K562 (cell line): ENCODE results near the gene AP3M1. TPM values are rescaled to one million over a fixed set of nuclear protein-coding genes. Genes with fewer than 3 reads are reported as not detected.

ENCODE experiments used
- ATAC-seq: fragments of 200-7000 bp; cut with Tn5 transposase; 3 replicates; pipeline ENCODE4 v1.9.1; 2020; ENCODE audit warnings: moderate library complexity
- BruUV-seq: library from RNA; stranded (reverse); fragments of 400-500 nt; replicated peaks from 2 replicates; lab custom pipeline; 2021; lab: Mats Ljungman, UMichigan
- CTCF ChIA-PET: fragments of 300-600 bp; formaldehyde crosslinking; extraction: SDS; loops from one replicate; lab custom pipeline; 2021; ENCODE audit warnings: low intra/inter-chr PET ratio; lab: Yijun Ruan, JAX
- POLR2A ChIA-PET: fragments of 300-600, 350-650 bp; sonication (Branson Sonifier 250); formaldehyde crosslinking; extraction: SDS; loops from one replicate; lab custom pipeline; 2021; ENCODE audit warnings: antibody characterized with exemption, inconsistent platforms; lab: Yijun Ruan, JAX
- DNase-seq, 4 experiments: peaks; one replicate each; pipeline versions ENCODE4 v3.0.0 to v3.0.0-alpha.2; 2011 to 2018; ENCODE audit warnings: low spot score in 3 of 4, mixed read lengths in 3 of 4; ENCODE audit errors: extremely low read depth in 1 of 4
- FAIRE-seq: peaks from 2 replicates; lab custom pipeline; 2011; peaks lifted over from hg19 to GRCh38; lab: Jason Lieb, UNC
- H2AFZ ChIP-seq: 2 replicates; pipeline ENCODE4 v1.6.0; 2011; ENCODE audit warnings: low read depth, low read length, control low read depth, inconsistent platforms
- H3K27ac ChIP-seq: fragments of 200-600 bp; 3 replicates; pipeline ENCODE4 v1.8.0; 2011; ENCODE audit warnings: low read depth, mild to moderate bottlenecking, control low read depth, inconsistent platforms, low read length, moderate library complexity, mixed read lengths; ENCODE audit errors: extremely low read depth
- H3K27me3 ChIP-seq, 2 experiments: fragments of 300-600 bp in 1 of 2; 2 replicates in 1 of 2; 3 replicates in 1 of 2; pipeline versions ENCODE4 v1.6.0 to v1.8.0; 2011; ENCODE audit warnings: inconsistent platforms in 2 of 2, low read length in 2 of 2, mild to moderate bottlenecking in 1 of 2, mixed read lengths in 1 of 2, moderate library complexity in 1 of 2; ENCODE audit not compliant: control insufficient read depth in 2 of 2, insufficient read depth in 2 of 2
- H3K36me3 ChIP-seq: fragments of 300-600 bp; 3 replicates; pipeline ENCODE4 v1.8.0; 2011; ENCODE audit warnings: mild to moderate bottlenecking, low read length, inconsistent platforms; ENCODE audit not compliant: control insufficient read depth, insufficient read depth
- H3K4me1 ChIP-seq, 2 experiments: fragments of 200-600 bp in 1 of 2; replicated peaks in 1 of 2; 2 replicates in 1 of 2; 3 replicates in 1 of 2; pipeline versions ENCODE4 v1.5.1 to v1.8.0; 2011; ENCODE audit warnings: inconsistent platforms in 2 of 2, low read length in 2 of 2, mild to moderate bottlenecking in 1 of 2, mixed read lengths in 1 of 2, moderate library complexity in 1 of 2; ENCODE audit not compliant: control insufficient read depth in 2 of 2, insufficient read depth in 2 of 2
- H3K4me2 ChIP-seq: 2 replicates; pipeline ENCODE4 v1.6.1; 2011; ENCODE audit warnings: low read length, control low read depth, inconsistent platforms, mixed read lengths; ENCODE audit not compliant: insufficient read depth
- H3K4me3 ChIP-seq: fragments of 200-600 bp; sonication (generic), shearing (Covaris generic); 2 replicates; pipeline ENCODE4 v1.5.1; 2016; ENCODE audit warnings: control low read depth, inconsistent platforms
- H3K79me2 ChIP-seq: fragments of 200-600 bp; 3 replicates; pipeline ENCODE4 v1.8.0; 2011; ENCODE audit warnings: low read length, inconsistent platforms; ENCODE audit not compliant: control insufficient read depth, insufficient read depth
- H3K9ac ChIP-seq, 2 experiments: 2 replicates each; pipeline versions ENCODE4 v1.6.0 to v1.6.1; 2011; ENCODE audit warnings: low read depth in 2 of 2, low read length in 2 of 2, control low read depth in 1 of 2, inconsistent platforms in 1 of 2, mild to moderate bottlenecking in 1 of 2, mixed read lengths in 1 of 2; ENCODE audit not compliant: insufficient read depth in 1 of 2
- H3K9me1 ChIP-seq: one replicate; pipeline ENCODE4 v1.6.0; 2011; ENCODE audit warnings: inconsistent platforms, mild to moderate bottlenecking, low read length, moderate library complexity; ENCODE audit not compliant: control insufficient read depth, insufficient read depth
- H3K9me3 ChIP-seq: replicated peaks from 2 replicates; pipeline ENCODE4 v1.5.1; 2011; ENCODE audit warnings: low read depth, low read length, inconsistent platforms; ENCODE audit not compliant: control insufficient read depth, insufficient read depth
- H4K20me1 ChIP-seq: replicated peaks from 2 replicates; pipeline ENCODE4 v1.6.1; 2011; ENCODE audit warnings: low read length, inconsistent platforms, mixed read lengths; ENCODE audit not compliant: control insufficient read depth, insufficient read depth
- EWSR1 ChIP-seq: fragments of 450-650 bp; IDR thresholded peaks from 2 replicates; pipeline ENCODE4 v1.6.1; 2018; ENCODE audit warnings: borderline replicate concordance, mild to moderate bottlenecking, low read depth, moderate library complexity; ENCODE audit not compliant: partially characterized antibody
- FOXP1 ChIP-seq: sonication (generic); formaldehyde crosslinking; IDR thresholded peaks from 2 replicates; pipeline ENCODE4 v1.8.0; 2022; ENCODE audit warnings: mild to moderate bottlenecking, missing genetic modification reagents
- HLTF ChIP-seq: fragments of 450-650 bp; IDR thresholded peaks from 2 replicates; pipeline ENCODE4 v1.6.1; 2016
- KAT2B ChIP-seq: IDR thresholded peaks from one replicate; pipeline ENCODE4 v1.6.1; 2012; ENCODE audit warnings: low read depth, mild to moderate bottlenecking, control low read depth, inconsistent platforms, low read length, moderate library complexity
- RBM25 ChIP-seq: fragments of 200-400 bp; formaldehyde crosslinking; IDR thresholded peaks from 2 replicates; pipeline ENCODE4 v1.6.1; 2018; ENCODE audit warnings: low read length, low read depth, moderate library complexity; ENCODE audit not compliant: severe bottlenecking
- ZNF165 ChIP-seq: fragments of 250-450 bp; sonication (Bioruptor Pico); IDR thresholded peaks from 2 replicates; pipeline ENCODE4 v1.4.0; 2020; ENCODE audit warnings: borderline replicate concordance
- WGBS: fragments of 100-300 bp; shearing (Covaris generic); methylation state at CpG from one replicate; pipeline ENCODE4 v1.1.6; 2016; ENCODE audit warnings: low coverage, mixed read lengths; ENCODE audit not compliant: insufficient coverage; ENCODE audit errors: missing lambda C conversion rate; 5-methylcytosine and 5-hydroxymethylcytosine counted together
- in situ Hi-C: fragments of 300-500 bp; cut with MboI; formaldehyde crosslinking; loops from 4 replicates; pipeline ENCODE4 v1.15.0; 2018; ENCODE audit warnings: inconsistent platforms, mixed read lengths
- intact Hi-C: fragments of 100-400 bp; cut with micrococcal nuclease; formaldehyde crosslinking; loops from 2 replicates; pipeline ENCODE4 v1.14.2; 2022
- polyA plus RNA-seq, 8 experiments: library from polyadenylated mRNA; depleted of rRNA in 4 of 8; stranded (reverse) in 5 of 8; unstranded in 3 of 8; fragments of >200 nt; fragmentation: Nextera tagmentation in 2 of 8; fragmentation: Illumina TruSeq in 1 of 8; extraction: Ambion mirVana in 2 of 8; extraction: Trizol in 1 of 8; gene quantifications; 2 replicates each; pipeline versions ENCODE4 v1.2.1 to v1.2.3, GENCODE V29; 2011 to 2014; ENCODE audit warnings: inconsistent platforms in 1 of 8, missing spikeins in 1 of 8
- total RNA-seq, 7 experiments: library from RNA; depleted of rRNA in 6 of 7; stranded (reverse); fragments of >200 nt in 6 of 7; fragmentation: Illumina TruSeq in 2 of 7; extraction: Trizol in 2 of 7; gene quantifications; 2 replicates each; pipeline versions ENCODE4 v1.2.1 to v1.2.3, GENCODE V29; 2011 to 2021; ENCODE audit warnings: low replicate concordance in 1 of 7
- TF ChIP-seq, protein P1 (sequence below): fragments of 450-650 bp; IDR thresholded peaks from 2 replicates; pipeline ENCODE4 v1.6.1; 2016; ENCODE audit warnings: missing biosample characterization, missing genetic modification characterization

AP3M1 gene
- total and polyA plus RNA-seq, 9 of the 15 experiments (the other 6 are each of a cell fraction or from before 2014, with no cell fraction given) = 44.3 to 135 (median 67.6) TPM

DNA sequence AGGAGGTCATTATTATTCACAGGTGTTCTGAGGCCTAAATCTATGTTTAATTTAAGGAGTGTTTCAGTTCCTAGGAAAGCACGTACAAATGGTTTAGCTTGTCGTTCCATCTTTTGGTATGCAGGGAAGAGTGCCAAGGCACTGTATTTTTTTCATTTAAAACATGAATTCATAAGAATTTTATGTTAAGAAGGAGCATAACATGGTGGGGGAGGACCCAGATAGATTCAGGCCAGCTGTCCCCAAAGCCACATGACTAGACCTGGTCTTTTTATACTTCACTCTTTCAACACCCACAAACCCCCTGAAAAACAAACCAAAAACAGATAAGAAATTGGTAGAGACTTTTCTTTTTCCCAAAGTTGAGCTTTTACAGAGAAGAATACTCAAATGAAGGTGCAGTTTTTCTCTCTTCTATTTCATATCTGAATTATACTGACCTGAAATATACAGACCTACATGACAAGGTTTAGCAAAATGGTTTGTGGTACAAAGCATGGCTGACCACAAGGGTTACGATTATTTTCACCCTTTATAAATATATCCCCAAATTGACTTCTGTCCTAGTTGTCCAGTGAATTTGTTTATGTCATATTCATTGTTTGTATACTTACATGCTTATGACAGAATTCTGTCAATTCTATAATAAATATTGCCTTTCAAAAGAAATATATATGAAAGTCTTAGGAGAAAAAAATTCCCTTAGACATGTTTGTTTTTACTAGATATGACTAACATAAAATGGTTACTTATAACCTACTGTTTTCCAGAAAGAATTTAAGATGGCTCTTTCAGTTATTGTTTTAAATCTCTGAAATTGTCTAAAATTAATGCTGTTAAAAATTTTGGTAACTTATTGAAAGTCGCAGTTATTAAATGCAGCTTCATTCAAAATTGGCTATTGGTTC, 71.3 kb downstream of the AP3M1 start (continued):
- no peak for TF ChIP-seq ZNF165 (CRISPR knock-in tag)
- no peak for TF ChIP-seq FOXP1 (CRISPR knock-in tag)

DNA sequence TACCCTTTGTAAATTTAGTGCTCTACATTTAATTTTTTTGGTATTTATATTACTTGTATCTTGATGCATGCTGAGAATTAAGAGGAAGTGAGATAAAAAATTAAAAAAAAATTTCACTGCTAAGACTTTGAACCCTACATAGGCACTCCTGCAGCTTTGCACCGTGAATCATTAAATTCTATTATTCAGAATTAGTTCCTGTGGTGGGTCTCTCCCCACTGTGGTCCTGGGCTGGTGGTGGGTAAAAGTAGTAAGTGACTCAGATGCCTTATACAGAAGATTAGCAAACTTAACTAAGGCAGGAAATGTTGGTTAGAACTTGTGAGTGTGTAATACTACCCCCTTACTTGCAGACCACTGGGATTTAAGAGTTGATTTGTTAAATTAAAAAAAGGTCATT, 72.6 kb downstream of the AP3M1 start:
- BruUV-seq = no TSS peak
- Histone ChIP-seq H3K4me1 (peaks cover 0 to 15% of the 10 kb centered on the region in 2 experiments; a peak in 1 of 5 replicates), H3K9me3 (no peaks in the 10 kb centered on the region), H2AFZ (no peak overlapping the region), H3K27me3 (no peaks in the 10 kb centered on the region)
- TF ChIP-seq HLTF (no peak), KAT2B (no peak), EWSR1 (no peak), RBM25 (no peak)
- TF ChIP-seq, protein P1, sequence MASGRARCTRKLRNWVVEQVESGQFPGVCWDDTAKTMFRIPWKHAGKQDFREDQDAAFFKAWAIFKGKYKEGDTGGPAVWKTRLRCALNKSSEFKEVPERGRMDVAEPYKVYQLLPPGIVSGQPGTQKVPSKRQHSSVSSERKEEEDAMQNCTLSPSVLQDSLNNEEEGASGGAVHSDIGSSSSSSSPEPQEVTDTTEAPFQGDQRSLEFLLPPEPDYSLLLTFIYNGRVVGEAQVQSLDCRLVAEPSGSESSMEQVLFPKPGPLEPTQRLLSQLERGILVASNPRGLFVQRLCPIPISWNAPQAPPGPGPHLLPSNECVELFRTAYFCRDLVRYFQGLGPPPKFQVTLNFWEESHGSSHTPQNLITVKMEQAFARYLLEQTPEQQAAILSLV (tag) = no peak
- TF ChIP-seq, all 486 proteins: peak for 0
- 79% methylated on average over 1 of the region's 1 CpG for WGBS
- Histone ChIP-seq H3K36me3 (peaks cover 72% of the 10 kb centered on the region), H3K27ac (no peak overlapping the region), H4K20me1 (no peaks in the 10 kb centered on the region), H3K4me3 (no peak overlapping the region), H3K79me2 (no peaks in the 10 kb centered on the region; the same call in 2 of the 3 replicates), H3K9me1 (no peaks in the 10 kb centered on the region), H3K4me2 (no peak overlapping the region), H3K9ac (no peak overlapping the region)
- intact Hi-C loops (no loop called here), in situ Hi-C loops (no loop called here)
- ATAC-seq (no peak), DNase-seq (no peak), FAIRE-seq (no peak)
- POLR2A ChIA-PET = interaction anchor here (0.7 to 1.9 kb wide), 2 partner anchors 11 to 191 kb away, joined by 5 read pairs; no protein-coding TSS in a partner anchor
- CTCF ChIA-PET = no interaction called here
